Measurements from ENCODE around the gene TNP2.

The TNP2 gene

GRCh38 chr16:11248133-11248532 is 21.0 kb downstream of the TNP2 start:
- Mint-ChIP-seq H3K27me3 (ENCODE audit: low read depth, poor library complexity) (peaks cover 13% of the 10 kb centered on the region), H3K36me3 (ENCODE audit: low read depth) (no peaks in the 10 kb centered on the region), H3K27ac (no peak overlapping the region), H3K9me3 (no peaks in the 10 kb centered on the region), H3K4me1 (peaks cover 32% of the 10 kb centered on the region), H3K4me3 (no peak overlapping the region)
- DNase-seq, result no peak
- no peak for TF ChIP-seq CTCF (IDR thresholded peaks at IDR 0.05)

DNA sequence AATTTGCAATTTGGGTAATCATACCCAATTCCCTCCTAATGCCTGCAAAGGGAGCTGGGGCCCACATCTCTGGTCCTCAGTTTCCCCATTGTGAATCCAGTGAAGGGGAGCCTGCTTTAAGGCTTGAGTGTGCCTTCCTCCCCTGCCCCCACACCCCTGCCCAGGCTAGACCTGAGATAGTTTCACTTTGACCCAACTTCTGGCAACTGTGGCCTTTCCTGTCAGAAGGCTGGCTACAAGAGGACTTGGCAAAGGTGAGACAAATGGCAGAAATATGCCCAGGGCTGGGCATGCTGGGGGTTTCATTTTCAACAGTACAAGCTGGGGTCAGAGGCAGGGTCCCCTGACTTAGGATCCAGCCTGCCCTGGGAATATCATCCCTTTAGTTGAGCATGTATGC is 23.1 kb downstream of the TNP2 start:
- no peak for TF ChIP-seq CTCF (IDR thresholded peaks at IDR 0.05)
- Mint-ChIP-seq H3K27me3 (ENCODE audit: low read depth, poor library complexity) (peaks cover 8% of the 10 kb centered on the region), H3K27ac (no peak overlapping the region), H3K36me3 (ENCODE audit: low read depth) (no peaks in the 10 kb centered on the region), H3K4me3 (no peak overlapping the region), H3K9me3 (no peaks in the 10 kb centered on the region), H3K4me1 (peaks cover 27% of the 10 kb centered on the region)
- no peak for DNase-seq

DNA sequence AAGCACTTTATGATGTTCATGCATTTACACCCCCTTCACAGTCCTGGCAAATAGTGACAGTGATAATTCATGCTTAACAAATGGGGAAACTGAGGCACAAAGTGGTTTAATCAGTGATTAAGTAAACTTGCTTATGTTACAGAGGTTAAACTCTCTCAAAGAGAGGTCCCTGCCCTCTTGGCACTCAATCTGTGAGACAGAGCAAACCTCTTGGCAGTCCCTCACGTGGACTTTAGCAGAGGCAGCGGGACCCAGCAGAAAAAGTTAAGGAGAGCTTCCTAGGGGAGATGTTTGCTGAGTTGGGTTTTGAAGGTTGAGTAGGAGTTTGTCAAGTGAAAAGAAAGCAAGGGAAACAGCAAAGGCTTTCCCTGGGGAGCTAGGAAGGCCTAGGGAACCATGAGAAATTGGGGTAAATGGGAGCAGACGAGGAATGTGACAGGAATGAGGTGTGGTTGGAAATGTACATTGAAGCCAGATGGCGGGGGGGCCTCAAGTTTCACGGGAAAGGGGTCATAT is 23.8 kb downstream of the TNP2 start:
- Mint-ChIP-seq H3K36me3 (ENCODE audit: low read depth) (no peaks in the 10 kb centered on the region), H3K27ac (no peak overlapping the region)

DNA sequence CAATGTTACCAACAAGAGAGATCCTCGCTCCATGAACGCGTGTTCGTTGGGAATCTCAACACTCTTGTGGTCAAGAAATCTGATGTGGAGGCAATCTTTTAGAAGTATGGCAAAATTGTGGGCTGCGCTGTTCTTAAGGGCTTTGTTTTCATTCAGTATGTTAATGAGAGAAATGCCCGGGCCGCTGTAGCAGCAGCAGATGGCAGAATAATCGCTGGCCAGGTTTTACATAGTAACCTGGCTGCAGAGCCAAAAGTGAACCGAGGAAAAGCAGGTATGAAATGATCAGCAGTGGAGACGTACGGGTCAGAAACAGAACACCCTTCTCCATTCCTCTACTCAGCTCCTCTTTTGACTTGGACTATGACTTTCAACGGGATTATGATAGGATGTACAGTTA is 26.5 kb downstream of the TNP2 start:
- Mint-ChIP-seq H3K27me3 (ENCODE audit: low read depth, poor library complexity) (peaks cover 6% of the 10 kb centered on the region), H3K36me3 (ENCODE audit: low read depth) (no peaks in the 10 kb centered on the region), H3K4me3 (no peak overlapping the region), H3K4me1 (peaks cover 8% of the 10 kb centered on the region), H3K9me3 (no peaks in the 10 kb centered on the region), H3K27ac (no peak overlapping the region)
- no peak for TF ChIP-seq CTCF (IDR thresholded peaks at IDR 0.05)
- no peak for DNase-seq

More for the DNA sequence above, 23.8 kb downstream of the TNP2 start:
- DNase-seq, result no peak
- no peaks in the 10 kb centered on the region for H3K9me3 Mint-ChIP-seq
- peaks cover 8% of the 10 kb centered on the region for H3K27me3 Mint-ChIP-seq (ENCODE audit: low read depth, poor library complexity)
- no peak overlapping the region for H3K4me3 Mint-ChIP-seq
- H3K4me1 Mint-ChIP-seq, result peaks cover 20% of the 10 kb centered on the region
- no peak for TF ChIP-seq CTCF (IDR thresholded peaks at IDR 0.05)

DNA sequence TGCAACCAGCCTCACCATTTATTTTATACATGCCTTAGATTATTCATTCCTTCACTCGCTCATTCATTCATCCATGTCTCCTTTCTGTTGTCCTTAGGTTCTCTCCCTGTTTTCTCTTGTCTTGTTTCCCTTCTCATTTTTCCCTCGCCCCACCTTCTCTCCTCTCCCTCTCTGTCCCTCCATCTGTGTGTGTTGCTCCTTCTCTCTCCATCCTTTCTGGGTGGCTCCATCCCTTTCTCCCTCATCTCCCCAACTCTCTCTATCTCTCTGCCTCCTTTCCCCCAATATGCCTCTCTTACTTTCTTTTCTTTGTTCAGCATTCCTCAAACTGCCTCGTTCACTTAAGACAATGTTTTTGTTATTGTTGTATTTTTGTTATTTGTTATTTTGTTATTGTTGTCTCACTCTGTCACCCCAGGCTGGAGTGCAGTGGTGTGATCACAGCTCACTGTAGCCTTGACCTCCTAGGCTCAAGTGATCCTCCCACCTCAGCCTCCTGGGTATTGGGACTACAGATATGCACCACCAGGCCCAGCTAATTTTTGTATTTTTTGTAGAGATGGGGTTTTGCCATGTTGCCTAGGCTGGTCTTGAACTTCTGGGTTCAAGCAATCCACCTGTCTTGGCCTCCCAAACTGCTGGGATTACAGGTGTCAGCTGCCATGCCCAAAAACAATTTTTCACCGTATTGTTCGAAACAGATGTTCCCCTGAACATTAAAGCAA is 27.5 kb downstream of the TNP2 start:
- Mint-ChIP-seq H3K27me3 (ENCODE audit: low read depth, poor library complexity) (no peaks in the 10 kb centered on the region), H3K27ac (no peak overlapping the region), H3K4me3 (no peak overlapping the region), H3K4me1 (peaks cover 8% of the 10 kb centered on the region), H3K9me3 (no peaks in the 10 kb centered on the region), H3K36me3 (ENCODE audit: low read depth) (no peaks in the 10 kb centered on the region)
- TF ChIP-seq CTCF (IDR thresholded peaks at IDR 0.05), result no peak
- no peak for DNase-seq

Data from nephron progenitor cell (in vitro differentiated cells).